Ovary (tissue), 9 donors: ENCODE results near the gene COL8A1. TPM values are rescaled to one million over a fixed set of nuclear protein-coding genes. Genes with fewer than 3 reads are reported as not detected.

Source experiments
- DNase-seq, 5 donors: peaks; one replicate each; pipeline ENCODE4 v3.0.0-alpha.2; 2019 to 2020
- H3K27ac ChIP-seq, 2 donors: fragments of 200-600 bp; one replicate each; pipeline versions ENCODE4 v1.5.1 to v1.8.0; 2019 to 2022
- H3K27me3 ChIP-seq: fragments of 200-600 bp; one replicate; pipeline ENCODE4 v1.8.0; 2022
- H3K36me3 ChIP-seq: fragments of 200-600 bp; sonication (generic); one replicate; pipeline ENCODE4 v1.5.1; 2019
- H3K4me1 ChIP-seq: one replicate; pipeline ENCODE4 v1.8.1; 2013; ENCODE audit warnings: mild to moderate bottlenecking, moderate library complexity; ENCODE audit not compliant: insufficient read depth
- H3K4me3 ChIP-seq: fragments of 200-600 bp; sonication (generic); one replicate; pipeline ENCODE4 v1.5.1; 2017
- H3K9me3 ChIP-seq, 2 donors: fragments of 200-600 bp in 1 of 2; sonication (generic) in 1 of 2; one replicate each; pipeline versions ENCODE4 v1.5.1 to v1.8.1; 2013 to 2019; ENCODE audit warnings: mild to moderate bottlenecking in 1 of 2, moderate library complexity in 1 of 2
- EP300 ChIP-seq: sonication (generic); formaldehyde crosslinking; IDR thresholded peaks from one replicate; pipeline ENCODE4 v1.6.1; 2017; ENCODE audit warnings: antibody characterized with exemption
- POLR2A ChIP-seq: fragments of 450-650 bp; IDR thresholded peaks from one replicate; pipeline ENCODE4 v1.6.1; 2017; ENCODE audit warnings: antibody characterized with exemption, mild to moderate bottlenecking, moderate library complexity
- WGBS, 3 donors: extraction: QIAGEN DNeasy Blood & Tissue Kit in 1 of 3; methylation state at CpG; one replicate each; pipeline versions ENCODE4 v1.1.5 to v1.1.7; 2013 to 2017; 5-methylcytosine and 5-hydroxymethylcytosine counted together
- intact Hi-C, 4 donors: fragments of 100-400 bp; cut with DNase I; formaldehyde crosslinking; loops; one replicate each; pipeline versions ENCODE4 v1.11.0 to v1.15.1; 2022 to 2023
- polyA plus RNA-seq, 2 donors: library from polyadenylated mRNA; stranded (reverse); fragments of 200-250 nt in 1 of 2; fragments of 350-450 nt in 1 of 2; fragmentation: Illumina TruSeq in 1 of 2; extraction: RNeasy Lipid Tissue Mini Kit (QIAGEN cat#74804) in 1 of 2; gene quantifications; one replicate each; pipeline ENCODE4 v1.2.3, GENCODE V29; 2013 to 2014
- total RNA-seq, 7 donors: library from RNA; depleted of rRNA in 2 of 7; stranded (reverse); fragments of >200 nt in 2 of 7; fragmentation: NEBNext Ultra II Directional in 3 of 7; extraction: Animal tissue kit (Norgen Biotek cat#: 25700) in 3 of 7; gene quantifications; one replicate each; pipeline versions ENCODE4 v1.1.0 to v1.2.4, GENCODE V29; 2016 to 2023
- TF ChIP-seq, protein P1 (sequence below), 3 donors: fragments of 450-650 bp in 2 of 3; fragments of 200-600 bp in 1 of 3; IDR thresholded peaks; one replicate each; pipeline versions ENCODE4 v1.5.1 to v1.8.0; 2016 to 2022; ENCODE audit warnings: antibody characterized with exemption in 3 of 3, mild to moderate bottlenecking in 1 of 3
- donor health status: DM: no; HTN: no; CAD: no; lungs with moderate emphysema.
- donor health status: DM: no; HTN: no; CAD: no.
- donor health status: Bipolar disorder and iron deficiency.
- donor health status: DM: yes; HTN: yes; CAD: no.
- donor health status: DM: no; HTN: no; CAD: no.
- donor health status: DM: yes; HTN: yes; CAD: no.

Gene COL8A1
- total and polyA plus RNA-seq, 9 donors: 2.0 to 37.2 (median 11.9) TPM

DNA sequence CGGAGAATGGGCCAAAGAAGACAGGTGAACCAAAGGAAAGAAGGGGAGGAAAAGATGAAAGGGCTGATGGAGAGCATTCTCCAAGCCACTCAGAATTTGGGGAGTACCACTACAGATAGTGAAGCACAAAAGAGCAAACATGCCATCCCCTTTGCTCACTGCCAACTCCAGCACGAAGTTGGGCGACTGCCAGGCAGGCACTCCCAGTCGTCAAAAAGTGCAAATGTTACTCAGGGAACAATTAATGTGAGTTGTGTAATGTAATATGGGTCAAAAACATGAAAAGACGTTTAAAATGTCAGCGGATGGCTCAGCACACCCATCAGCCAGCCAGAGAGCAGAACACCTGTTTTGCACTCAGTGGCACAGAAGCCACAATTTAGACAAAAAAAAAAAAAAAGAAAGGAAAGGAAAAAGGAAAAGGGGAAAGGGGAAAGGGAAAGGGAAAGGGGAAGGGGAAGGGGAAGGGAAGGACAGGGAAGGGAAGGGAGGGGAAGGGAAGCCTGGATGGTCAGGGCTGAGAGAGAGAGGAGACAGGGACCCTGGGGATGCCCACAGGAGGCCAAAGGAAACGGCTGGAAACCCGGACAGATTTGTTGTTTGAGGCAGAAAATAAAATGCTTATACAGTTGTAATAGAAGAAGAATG, 82.7 kb downstream of the COL8A1 start:
- Histone ChIP-seq H3K36me3 (no peaks in the 10 kb centered on the region), H3K9me3 (no peaks in the 10 kb centered on the region), H3K27me3 (no peaks in the 10 kb centered on the region), H3K27ac (no peak overlapping the region), H3K4me1 (no peaks in the 10 kb centered on the region), H3K4me3 (no peak overlapping the region)
- DNase-seq: peak in 2 of 5 donors; percentile 26 to 27
- TF ChIP-seq EP300 (no peak), POLR2A (no peak)
- TF ChIP-seq, protein P1, sequence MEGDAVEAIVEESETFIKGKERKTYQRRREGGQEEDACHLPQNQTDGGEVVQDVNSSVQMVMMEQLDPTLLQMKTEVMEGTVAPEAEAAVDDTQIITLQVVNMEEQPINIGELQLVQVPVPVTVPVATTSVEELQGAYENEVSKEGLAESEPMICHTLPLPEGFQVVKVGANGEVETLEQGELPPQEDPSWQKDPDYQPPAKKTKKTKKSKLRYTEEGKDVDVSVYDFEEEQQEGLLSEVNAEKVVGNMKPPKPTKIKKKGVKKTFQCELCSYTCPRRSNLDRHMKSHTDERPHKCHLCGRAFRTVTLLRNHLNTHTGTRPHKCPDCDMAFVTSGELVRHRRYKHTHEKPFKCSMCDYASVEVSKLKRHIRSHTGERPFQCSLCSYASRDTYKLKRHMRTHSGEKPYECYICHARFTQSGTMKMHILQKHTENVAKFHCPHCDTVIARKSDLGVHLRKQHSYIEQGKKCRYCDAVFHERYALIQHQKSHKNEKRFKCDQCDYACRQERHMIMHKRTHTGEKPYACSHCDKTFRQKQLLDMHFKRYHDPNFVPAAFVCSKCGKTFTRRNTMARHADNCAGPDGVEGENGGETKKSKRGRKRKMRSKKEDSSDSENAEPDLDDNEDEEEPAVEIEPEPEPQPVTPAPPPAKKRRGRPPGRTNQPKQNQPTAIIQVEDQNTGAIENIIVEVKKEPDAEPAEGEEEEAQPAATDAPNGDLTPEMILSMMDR (IDR thresholded peaks at IDR 0.05): no peak
- 32 to 46% (median 37%) methylated on average over 8 of the region's 8 CpGs for WGBS, 3 donors
- intact Hi-C loops: no loop called here

DNA sequence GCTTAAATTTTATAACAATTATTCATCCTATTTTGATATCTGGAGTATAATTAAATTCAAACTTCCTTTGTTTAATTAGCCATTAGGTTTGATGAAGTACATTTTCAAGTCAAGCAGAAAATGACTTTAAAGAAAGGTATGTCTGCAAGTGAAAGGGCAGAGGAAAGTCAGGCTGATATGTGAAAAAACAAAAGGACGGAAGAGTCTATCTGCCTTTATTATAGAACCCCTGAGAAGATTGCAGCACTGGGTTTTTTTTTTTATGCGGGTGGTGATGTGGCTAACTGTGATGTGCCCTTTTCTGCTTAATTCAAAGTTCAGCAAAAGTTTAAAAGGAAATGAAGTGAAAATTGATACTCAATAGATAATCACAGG, 83.2 kb downstream of the COL8A1 start:
- H3K36me3 ChIP-seq: no peaks in the 10 kb centered on the region
- H3K9me3 ChIP-seq: no peaks in the 10 kb centered on the region
- no peak for DNase-seq
- TF ChIP-seq, protein P1 (IDR thresholded peaks at IDR 0.05): no peak
- TF ChIP-seq EP300 (no peak), POLR2A (no peak)
- intact Hi-C loops: no loop called here
- no peak overlapping the region for H3K4me3 ChIP-seq
- no peaks in the 10 kb centered on the region for H3K4me1 ChIP-seq
- H3K27ac ChIP-seq: no peak overlapping the region
- no peaks in the 10 kb centered on the region for H3K27me3 ChIP-seq
- 43 to 54% (median 43%) methylated on average over 2 of the region's 2 CpGs for WGBS, 3 donors

DNA sequence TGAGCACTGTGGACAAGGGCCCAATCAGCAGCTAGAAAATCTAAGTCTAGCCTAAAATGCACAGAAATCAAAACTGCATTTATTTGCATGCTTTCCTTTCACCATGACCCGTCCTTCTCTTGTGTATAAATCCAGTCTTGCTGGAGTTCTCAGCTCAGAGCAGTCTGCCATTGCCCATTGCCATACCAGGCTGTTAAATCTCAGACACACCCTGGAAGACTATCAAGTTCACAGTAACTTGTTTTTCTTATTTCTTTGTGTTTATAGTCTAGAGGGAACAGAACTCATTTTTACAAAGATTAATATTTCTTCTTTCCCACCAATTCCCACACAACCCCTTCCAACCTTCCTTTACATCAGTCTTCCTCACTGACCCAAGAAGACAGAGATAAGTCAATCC, 85.9 kb downstream of the COL8A1 start:
- intact Hi-C loops: no loop called here
- H3K9me3 ChIP-seq: no peaks in the 10 kb centered on the region
- H3K36me3 ChIP-seq: no peaks in the 10 kb centered on the region
- no peak for TF ChIP-seq POLR2A
- TF ChIP-seq, protein P1 (IDR thresholded peaks at IDR 0.05): no peak
- no peaks in the 10 kb centered on the region for H3K27me3 ChIP-seq
- DNase-seq: no peak
- H3K27ac ChIP-seq: no peak overlapping the region
- no peaks in the 10 kb centered on the region for H3K4me1 ChIP-seq
- H3K4me3 ChIP-seq: no peak overlapping the region
- WGBS, 3 donors: 55 to 58% (median 56%) methylated on average over 1 of the region's 1 CpG

DNA sequence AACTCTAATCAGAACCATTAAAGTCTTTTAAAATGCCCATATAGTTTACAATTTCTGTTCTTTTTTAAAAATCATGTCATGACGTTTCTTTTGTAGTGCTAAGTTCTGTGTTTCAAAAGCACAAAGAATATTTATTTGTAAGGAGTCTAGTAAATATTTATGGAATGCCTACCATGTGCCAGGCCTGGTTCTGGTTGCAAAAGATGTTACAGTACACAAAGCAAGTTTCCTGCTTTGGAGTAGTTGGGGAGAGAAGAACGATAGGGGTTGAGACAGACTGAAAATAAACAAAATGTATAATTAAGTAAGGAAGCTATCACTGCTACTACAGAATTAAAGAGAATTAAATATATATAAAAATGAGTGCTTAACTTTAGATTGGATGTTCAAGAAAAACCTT, 92.5 kb downstream of the COL8A1 start:
- TF ChIP-seq EP300: no peak
- no peak for TF ChIP-seq POLR2A
- TF ChIP-seq, protein P1 (IDR thresholded peaks at IDR 0.05): no peak
- no peak for DNase-seq

More for the DNA sequence above, 92.5 kb downstream of the COL8A1 start:
- intact Hi-C loops: no loop called here
- H3K27ac ChIP-seq: no peak overlapping the region
- WGBS, 3 donors: 26 to 31% (median 30%) methylated on average over 2 of the region's 2 CpGs
- H3K4me1 ChIP-seq: no peaks in the 10 kb centered on the region
- H3K36me3 ChIP-seq: no peaks in the 10 kb centered on the region
- H3K27me3 ChIP-seq: no peaks in the 10 kb centered on the region
- H3K9me3 ChIP-seq: no peaks in the 10 kb centered on the region
- H3K4me3 ChIP-seq: no peak overlapping the region
